GM12872 (cell line): ENCODE results near the gene APLP1.

Experiments used
- TF ChIP-seq, protein P1 (sequence below): IDR thresholded peaks from 3 replicates; pipeline ENCODE4 v1.5.1; 2011; ENCODE audit warnings: low read depth, mild to moderate bottlenecking, low read length, moderate library complexity; ENCODE audit not compliant: insufficient read depth

The APLP1 gene

DNA sequence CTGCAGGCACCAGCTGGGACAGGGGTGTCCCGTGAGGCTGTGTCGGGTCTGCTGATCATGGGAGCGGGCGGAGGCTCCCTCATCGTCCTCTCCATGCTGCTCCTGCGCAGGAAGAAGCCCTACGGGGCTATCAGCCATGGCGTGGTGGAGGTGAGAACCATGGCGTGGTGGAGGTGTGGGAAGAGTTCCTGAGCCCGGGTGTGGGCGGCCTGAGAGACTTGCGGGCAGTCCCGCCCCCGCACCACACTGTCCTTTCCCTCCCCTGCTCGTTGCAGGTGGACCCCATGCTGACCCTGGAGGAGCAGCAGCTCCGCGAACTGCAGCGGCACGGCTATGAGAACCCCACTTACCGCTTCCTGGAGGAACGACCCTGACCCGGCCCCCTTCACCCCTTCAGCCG is 10.7 kb downstream of the APLP1 start:
- TF ChIP-seq, protein P1, sequence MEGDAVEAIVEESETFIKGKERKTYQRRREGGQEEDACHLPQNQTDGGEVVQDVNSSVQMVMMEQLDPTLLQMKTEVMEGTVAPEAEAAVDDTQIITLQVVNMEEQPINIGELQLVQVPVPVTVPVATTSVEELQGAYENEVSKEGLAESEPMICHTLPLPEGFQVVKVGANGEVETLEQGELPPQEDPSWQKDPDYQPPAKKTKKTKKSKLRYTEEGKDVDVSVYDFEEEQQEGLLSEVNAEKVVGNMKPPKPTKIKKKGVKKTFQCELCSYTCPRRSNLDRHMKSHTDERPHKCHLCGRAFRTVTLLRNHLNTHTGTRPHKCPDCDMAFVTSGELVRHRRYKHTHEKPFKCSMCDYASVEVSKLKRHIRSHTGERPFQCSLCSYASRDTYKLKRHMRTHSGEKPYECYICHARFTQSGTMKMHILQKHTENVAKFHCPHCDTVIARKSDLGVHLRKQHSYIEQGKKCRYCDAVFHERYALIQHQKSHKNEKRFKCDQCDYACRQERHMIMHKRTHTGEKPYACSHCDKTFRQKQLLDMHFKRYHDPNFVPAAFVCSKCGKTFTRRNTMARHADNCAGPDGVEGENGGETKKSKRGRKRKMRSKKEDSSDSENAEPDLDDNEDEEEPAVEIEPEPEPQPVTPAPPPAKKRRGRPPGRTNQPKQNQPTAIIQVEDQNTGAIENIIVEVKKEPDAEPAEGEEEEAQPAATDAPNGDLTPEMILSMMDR: no peak

GRCh38 chr19:35879770-35880317 is 11.5 kb downstream of the APLP1 start:
- TF ChIP-seq, protein P1: no peak

DNA sequence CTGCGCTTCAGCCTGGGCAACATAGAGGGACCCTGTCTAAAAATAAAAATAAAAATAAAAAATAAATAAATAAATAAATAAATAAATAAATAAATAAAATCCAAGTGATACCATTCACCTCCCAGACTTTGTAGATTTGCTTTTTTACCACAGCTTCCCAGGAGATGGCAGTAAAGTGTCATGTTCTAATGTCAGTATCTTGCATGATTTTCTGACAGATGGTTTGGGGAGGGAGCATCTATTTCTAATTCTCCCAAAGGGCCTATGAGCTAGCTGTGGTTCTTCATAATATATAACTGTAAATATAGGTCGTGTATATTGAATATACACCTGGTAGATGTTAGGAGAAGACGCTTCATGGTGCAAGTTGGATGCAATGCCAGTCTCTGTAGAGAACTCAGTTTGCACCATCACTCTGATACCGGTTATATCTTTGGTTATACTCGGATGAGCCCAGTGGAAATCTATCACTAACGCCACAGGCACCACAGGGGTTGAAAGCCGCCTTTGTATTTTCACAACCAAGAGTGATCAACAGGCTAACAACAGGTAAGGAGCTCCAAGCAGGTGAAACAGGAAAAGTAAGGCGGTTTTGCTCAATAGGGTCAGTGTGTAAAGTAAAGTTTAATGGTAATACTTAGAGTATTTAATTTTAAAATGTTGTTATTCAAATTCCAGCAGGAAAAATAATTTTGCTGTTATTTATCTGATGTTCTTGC is 13.9 kb downstream of the APLP1 start:
- TF ChIP-seq, protein P1: peak; percentile 43

DNA sequence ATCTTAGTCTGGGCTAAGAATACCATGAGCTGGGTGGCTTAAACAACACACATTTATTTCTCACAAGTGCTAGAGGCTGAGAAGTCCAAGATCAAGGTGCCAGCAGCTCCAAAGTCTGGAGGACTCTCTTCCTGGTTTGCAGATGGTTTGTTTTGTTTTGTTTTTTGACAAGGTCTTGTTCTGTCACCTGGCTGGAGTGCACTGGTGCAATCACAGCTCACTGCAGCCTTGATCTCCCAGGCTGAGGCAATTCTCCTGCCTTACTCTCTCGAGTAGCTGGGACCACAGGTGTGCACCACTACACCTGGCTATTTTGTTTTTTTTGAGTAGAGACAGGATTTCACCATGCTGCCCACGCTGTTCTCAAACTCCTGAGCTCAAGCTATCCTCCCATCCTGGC is 15.5 kb downstream of the APLP1 start:
- TF ChIP-seq, protein P1: no peak

DNA sequence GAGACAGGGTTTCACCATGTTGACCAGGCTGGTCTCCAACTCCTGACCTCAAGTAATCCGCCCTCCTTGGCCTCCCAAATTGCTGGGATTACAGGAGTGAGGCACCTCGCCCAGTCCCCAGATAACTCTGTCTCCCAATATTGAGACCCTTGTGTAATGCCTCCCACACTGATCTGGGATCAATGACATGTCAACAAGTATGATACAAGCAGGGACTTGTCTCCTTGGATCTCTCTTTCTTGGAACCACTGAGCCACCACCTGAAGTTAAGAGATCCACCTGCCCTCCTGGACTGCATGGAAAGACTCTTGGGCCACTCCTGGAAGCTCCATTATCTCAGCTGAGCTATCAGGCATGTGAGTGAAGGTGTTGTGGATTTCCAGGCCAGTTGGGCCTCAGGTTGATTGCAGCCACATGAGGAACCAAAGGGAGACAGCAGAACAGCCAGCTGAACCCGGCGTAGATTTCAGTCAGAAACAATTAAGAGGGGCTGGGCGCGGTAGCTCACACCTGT is 16.9 kb downstream of the APLP1 start:
- TF ChIP-seq, protein P1: no peak

- TF ChIP-seq, protein P1: no peak
Observed at GRCh38 chr19:35885904-35886303, 17.5 kb downstream of the APLP1 start.

DNA sequence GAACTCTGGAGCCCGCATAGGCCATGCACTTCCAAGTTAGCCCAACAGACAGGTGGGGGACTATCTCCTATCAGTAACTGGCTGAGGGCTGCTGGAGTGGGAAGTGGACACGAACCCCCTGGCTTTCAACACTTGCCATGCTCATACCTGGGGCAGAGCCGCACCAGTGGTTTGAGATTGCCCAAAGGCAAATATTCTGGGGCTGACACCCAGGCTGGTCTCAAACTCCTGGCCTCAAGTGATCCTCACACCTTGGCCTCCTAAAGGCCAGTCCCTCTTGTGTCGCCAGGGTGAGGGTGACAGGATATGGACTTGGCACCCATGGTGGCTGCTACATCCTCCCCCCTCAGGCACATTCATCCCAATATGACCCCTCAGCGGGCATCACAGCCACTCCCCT is 18.8 kb downstream of the APLP1 start:
- TF ChIP-seq, protein P1: no peak
